H1 (cell line): ENCODE results near the gene TAGLN3.

Experiments
- CHD1 ChIP-seq: IDR thresholded peaks from 2 replicates; pipeline ENCODE4 v1.6.1; 2012; ENCODE audit warnings: low read depth, low read length, improper control_type of control experiment
- CTCF ChIP-seq, 3 experiments: IDR thresholded peaks; 1 replicate in 2 of 3; 2 replicates in 1 of 3; pipeline versions ENCODE4 v1.5.1 to v1.6.1; 2011; ENCODE audit warnings: low read length in 3 of 3, mild to moderate bottlenecking in 3 of 3, inconsistent platforms in 2 of 3, low read depth in 1 of 3, moderate library complexity in 1 of 3; ENCODE audit not compliant: insufficient read depth in 1 of 3; ENCODE audit errors: control extremely low read depth in 1 of 3
- E2F6 ChIP-seq: IDR thresholded peaks from 2 replicates; pipeline ENCODE4 v1.6.1; 2012; ENCODE audit warnings: inconsistent platforms
- EP300 ChIP-seq, 2 experiments: IDR thresholded peaks; 1 replicate in 1 of 2; 2 replicates in 1 of 2; pipeline ENCODE4 v1.6.1; 2011 to 2012; ENCODE audit warnings: low read depth in 2 of 2, low read length in 2 of 2, mild to moderate bottlenecking in 2 of 2, borderline replicate concordance in 1 of 2, inconsistent platforms in 1 of 2, moderate library complexity in 1 of 2
- MAFK ChIP-seq: IDR thresholded peaks from 2 replicates; pipeline ENCODE4 v1.6.1; 2012; ENCODE audit warnings: low read depth, mild to moderate bottlenecking, improper control_type of control experiment, low read length
- RNF2 ChIP-seq: fragments of 200-900, 300-1000 bp; sonication (generic); IDR thresholded peaks from 2 replicates; pipeline ENCODE4 v1.7.1; 2016; ENCODE audit warnings: borderline replicate concordance, low read depth, mild to moderate bottlenecking, antibody characterized with exemption, low read length; ENCODE audit not compliant: poor library complexity, severe bottlenecking; ENCODE audit errors: missing control alignments
- RXRA ChIP-seq: IDR thresholded peaks from 2 replicates; pipeline ENCODE4 v1.6.1; 2011; ENCODE audit warnings: low read depth, mild to moderate bottlenecking, low read length, moderate library complexity; ENCODE audit not compliant: insufficient read depth

- TF ChIP-seq RXRA (no peak), RNF2 (no peak), CHD1 (no peak), CTCF (IDR thresholded peaks at IDR 0.05; ENCODE audit: control extremely low read depth in 1 of 3, insufficient read depth in 1 of 3, low read depth in 1 of 3, low read length in 3 of 3) (no peak), MAFK (no peak), EP300 (IDR thresholded peaks at IDR 0.05; ENCODE audit: borderline replicate concordance in 1 of 2, low read depth in 2 of 2, low read length in 2 of 2) (no peak), E2F6 (no peak)
Measured at GRCh38 chr3:111975131-111975530, 23.6 kb upstream of the TAGLN3 start.
